Activated CD4-positive, alpha-beta T cell treated with anti-CD3 and anti-CD28 coated beads for 4 hours (primary cell): ENCODE results near the gene BACE2.

ENCODE experiments used
- DNase-seq, 2 donors: peaks; one replicate each; pipeline ENCODE4 v3.0.0-alpha.2; 2020

The BACE2 gene

DNA sequence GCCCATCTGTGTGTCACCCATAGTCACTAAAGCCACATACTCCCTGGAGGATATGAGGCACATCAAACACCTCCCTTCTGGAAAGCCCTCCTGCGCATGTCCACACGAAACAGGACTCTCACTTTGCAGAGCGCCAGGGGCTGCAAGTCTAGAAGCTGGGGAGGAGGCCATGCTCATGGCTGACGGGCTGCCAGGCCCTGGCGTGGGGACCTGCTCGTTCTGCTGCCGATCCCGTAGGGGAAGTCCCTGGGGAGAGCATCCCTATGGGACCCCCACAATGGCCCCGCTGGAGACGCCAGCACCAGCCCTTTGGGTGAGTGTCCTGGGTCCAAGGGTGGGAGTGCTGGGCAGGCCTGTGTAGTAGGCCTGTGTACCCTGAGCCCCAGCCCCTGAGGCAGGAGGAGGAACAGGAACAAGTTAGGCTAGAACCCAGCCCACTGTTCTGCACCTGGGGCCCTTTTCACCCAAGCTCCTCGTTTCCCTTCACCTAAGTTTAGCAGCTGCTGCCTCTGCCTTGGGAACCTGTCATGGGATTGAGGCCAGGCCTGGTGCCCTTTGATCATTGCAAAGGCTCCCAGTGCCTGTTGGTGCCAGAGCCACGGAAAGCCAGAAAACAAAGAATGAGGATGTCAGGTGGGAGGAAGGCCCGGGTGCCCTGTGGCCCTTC is 158.6 kb downstream of the BACE2 start:
- no peak for DNase-seq

GRCh38 chr21:41327753-41328152 is 159.8 kb downstream of the BACE2 start:
- DNase-seq = no peak

DNA sequence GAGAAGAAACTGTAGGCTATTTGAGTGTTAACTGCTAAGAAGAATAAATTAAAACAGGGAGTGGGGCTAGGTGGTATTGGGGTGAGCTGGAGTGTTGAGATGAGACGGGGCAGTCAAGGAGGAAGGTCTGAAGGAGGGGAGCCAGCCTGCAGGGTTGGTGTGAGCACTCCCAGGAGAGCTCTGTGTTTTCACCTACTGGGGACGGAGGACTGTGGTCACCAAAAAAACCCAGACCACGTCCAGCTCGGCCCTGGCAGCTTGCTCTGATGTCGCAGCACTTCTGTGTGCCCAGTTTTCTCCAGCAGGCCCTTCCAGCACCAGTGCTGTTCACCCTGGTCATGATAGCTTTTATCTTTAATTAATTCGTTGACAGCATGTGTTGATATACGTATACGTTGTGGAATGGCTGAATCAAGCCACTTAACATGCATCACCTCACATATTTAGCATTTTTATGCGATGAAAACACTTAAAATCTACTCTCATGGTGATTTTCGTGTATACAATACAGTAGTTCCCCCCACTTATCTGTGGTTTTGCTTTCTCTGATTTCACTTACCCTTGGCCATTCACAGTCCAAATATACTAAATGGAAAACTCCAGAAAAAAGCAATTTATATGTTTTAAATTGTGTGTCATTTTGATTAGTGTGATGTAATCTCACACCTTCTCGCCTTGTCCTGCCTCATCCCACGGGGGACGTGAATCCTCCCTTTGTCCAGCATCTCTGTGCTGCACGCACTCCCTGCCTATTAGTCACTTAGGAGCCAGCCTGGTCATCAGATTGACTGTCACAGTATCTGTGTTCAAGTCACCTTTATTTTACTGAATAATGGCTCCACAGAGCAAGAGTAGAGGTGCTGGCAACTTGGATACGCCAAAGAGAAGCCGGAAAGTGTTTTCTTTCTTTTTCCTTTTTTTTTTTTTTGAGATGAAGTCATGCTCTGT is 161.0 kb downstream of the BACE2 start:
- DNase-seq = no peak
